ENCODE data around the gene ATP6V0C.
A peak's percentile ranks its signal among the peaks of the same experiment; 100 is the strongest.

The ATP6V0C gene

DNA sequence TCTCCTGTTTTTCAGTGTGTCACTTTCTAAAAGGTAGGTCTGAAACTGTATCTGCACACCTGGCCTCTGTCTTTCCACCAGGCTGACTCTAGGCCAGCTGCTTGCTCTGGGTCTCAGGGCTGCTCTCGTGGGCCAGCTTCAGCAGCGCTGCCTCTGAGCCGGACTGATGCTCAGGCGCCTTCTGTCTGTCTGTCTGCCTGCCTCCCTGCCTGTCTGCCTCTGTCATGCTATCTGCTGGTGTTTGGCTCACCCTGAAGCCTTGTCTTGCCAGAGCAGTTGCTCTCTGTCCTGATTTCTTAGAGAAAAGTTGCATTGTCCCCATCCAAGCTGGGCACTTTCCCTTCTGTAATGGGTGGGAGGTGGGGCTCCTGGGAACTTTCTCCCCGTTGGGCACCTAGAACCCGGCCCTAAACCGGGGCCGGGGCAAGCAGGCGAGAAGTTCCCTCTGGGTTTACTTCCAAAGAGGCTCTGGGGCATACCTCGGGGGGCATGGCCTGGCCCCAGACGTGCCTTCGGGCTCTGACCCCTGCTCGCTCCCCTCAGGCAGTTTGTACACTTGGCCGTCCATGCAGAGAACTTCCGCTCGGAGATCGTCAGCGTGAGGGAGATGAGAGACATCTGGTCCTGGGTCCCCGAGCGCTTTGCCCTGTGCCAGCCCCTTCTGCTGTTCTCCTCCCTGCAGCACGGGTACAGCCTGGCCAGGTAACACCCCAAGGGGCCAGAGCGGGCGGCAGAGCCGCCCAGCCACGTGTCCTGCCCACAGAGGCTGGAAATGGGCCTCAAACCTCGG, 15.9 kb upstream of the ATP6V0C start:
- H3K27me3 ChIP-seq: no peaks in the 10 kb centered on the region
- H3K4me3 ChIP-seq: peak overlapping the region in 1 of 10 experiments; percentile 17; a peak in 1 of 20 replicates
- no peak for TF ChIP-seq Cebpa-rat (IDR thresholded peaks at IDR 0.05)
- H4K20me1 ChIP-seq: peaks cover 5 to 100% (median 97%) of the 10 kb centered on the region in 11 experiments; a peak in 21 of 22 replicates
- peaks cover 13 to 89% (median 69%) of the 10 kb centered on the region in 11 experiments for H3K36me3 ChIP-seq
- peaks cover 44 to 67% (median 58%) of the 10 kb centered on the region in 10 experiments for H3K4me1 ChIP-seq
- H3K27ac ChIP-seq: peak overlapping the region in 6 of 11 experiments; percentile 15 to 51 (median 41); a peak in 10 of 22 replicates
- no peaks in the 10 kb centered on the region for H3K9me3 ChIP-seq (replicated peaks in 1 of 11)
- H3K4me2 ChIP-seq: peak overlapping the region; percentile 63 to 86 (median 79)
- H3K9ac ChIP-seq: peak overlapping the region; percentile 28 to 71 (median 49); a peak in 19 of 22 replicates

GRCh38 chr16:2498531-2499253, 15.1 kb upstream of the ATP6V0C start:
- peak overlapping the region in 5 of 11 experiments; percentile 15 to 47 (median 37); a peak in 8 of 22 replicates for H3K27ac ChIP-seq
- no peak overlapping the region for H3K4me3 ChIP-seq
- H3K4me2 ChIP-seq: peak overlapping the region; percentile 63 to 86 (median 79)
- peak overlapping the region; percentile 28 to 71 (median 49); a peak in 16 of 22 replicates for H3K9ac ChIP-seq
- H3K36me3 ChIP-seq: peaks cover 13 to 85% (median 66%) of the 10 kb centered on the region in 11 experiments
- no peaks in the 10 kb centered on the region for H3K27me3 ChIP-seq
- peaks cover 5 to 100% (median 92%) of the 10 kb centered on the region in 11 experiments; a peak in 21 of 22 replicates for H4K20me1 ChIP-seq
- TF ChIP-seq Cebpa-rat (IDR thresholded peaks at IDR 0.05): no peak
- no peaks in the 10 kb centered on the region for H3K9me3 ChIP-seq (replicated peaks in 1 of 11)
- peaks cover 49 to 67% (median 59%) of the 10 kb centered on the region in 10 experiments for H3K4me1 ChIP-seq

GRCh38 chr16:2499454-2499853, 14.3 kb upstream of the ATP6V0C start:
- TF ChIP-seq Cebpa-rat (IDR thresholded peaks at IDR 0.05): no peak
- Histone ChIP-seq H3K9ac (peak overlapping the region in 4 of 11 experiments; percentile 28 to 59 (median 38); a peak in 2 of 22 replicates), H3K27ac (no peak overlapping the region), H3K4me1 (peaks cover 47 to 66% (median 58%) of the 10 kb centered on the region in 10 experiments), H3K4me2 (no peak overlapping the region; a peak in 1 of 22 replicates), H4K20me1 (peaks cover 5 to 94% (median 84%) of the 10 kb centered on the region in 11 experiments; a peak in 21 of 22 replicates), H3K4me3 (no peak overlapping the region), H3K9me3 (replicated peaks in 1 of 11) (no peaks in the 10 kb centered on the region), H3K36me3 (peaks cover 13 to 77% (median 63%) of the 10 kb centered on the region in 11 experiments), H3K27me3 (no peaks in the 10 kb centered on the region)

DNA sequence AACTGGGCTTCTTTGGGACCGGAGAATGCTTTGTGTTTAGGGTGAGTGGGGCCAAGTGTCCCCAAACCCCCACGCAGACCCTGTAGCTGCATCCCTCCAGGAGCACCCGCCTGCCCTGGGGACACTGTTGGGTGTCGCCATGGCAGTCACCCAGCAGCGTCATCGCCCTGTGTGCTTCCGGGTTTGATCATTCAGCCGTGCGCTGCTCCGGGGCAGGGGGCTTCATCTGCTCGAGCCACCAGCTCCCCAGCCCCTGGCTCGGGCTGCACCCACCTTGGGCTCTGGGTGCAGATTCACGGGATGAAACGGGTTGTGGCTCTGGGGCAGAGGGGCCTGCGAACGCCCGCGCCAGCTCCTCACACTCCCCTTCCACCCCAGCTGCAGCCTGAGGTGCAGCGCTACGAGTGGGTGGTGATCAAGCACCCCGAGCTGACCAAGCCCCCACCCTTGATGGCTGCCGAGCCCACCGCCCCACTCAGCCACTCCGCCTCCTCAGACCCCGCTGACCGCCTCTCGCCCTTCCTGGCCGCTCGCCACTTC, 13.8 kb upstream of the ATP6V0C start:
- TF ChIP-seq Cebpa-rat (IDR thresholded peaks at IDR 0.05): no peak
- peaks cover 13 to 75% (median 63%) of the 10 kb centered on the region in 11 experiments for H3K36me3 ChIP-seq
- no peak overlapping the region for H3K9ac ChIP-seq
- H3K4me2 ChIP-seq: no peak overlapping the region
- peaks cover 5 to 94% (median 80%) of the 10 kb centered on the region in 11 experiments; a peak in 21 of 22 replicates for H4K20me1 ChIP-seq
- H3K27ac ChIP-seq: no peak overlapping the region
- H3K9me3 ChIP-seq (replicated peaks in 1 of 11): no peaks in the 10 kb centered on the region
- peaks cover 47 to 64% (median 58%) of the 10 kb centered on the region in 10 experiments for H3K4me1 ChIP-seq
- H3K4me3 ChIP-seq: no peak overlapping the region
- no peaks in the 10 kb centered on the region for H3K27me3 ChIP-seq

GRCh38 chr16:2500430-2500917, 13.3 kb upstream of the ATP6V0C start:
- H3K4me3 ChIP-seq: no peak overlapping the region
- no peaks in the 10 kb centered on the region for H3K27me3 ChIP-seq
- TF ChIP-seq Cebpa-rat (IDR thresholded peaks at IDR 0.05): no peak
- H3K9me3 ChIP-seq (replicated peaks in 1 of 11): no peaks in the 10 kb centered on the region
- H4K20me1 ChIP-seq: peaks cover 5 to 94% (median 75%) of the 10 kb centered on the region in 11 experiments; a peak in 21 of 22 replicates
- peaks cover 13 to 72% (median 63%) of the 10 kb centered on the region in 11 experiments for H3K36me3 ChIP-seq
- peaks cover 47 to 63% (median 58%) of the 10 kb centered on the region in 10 experiments for H3K4me1 ChIP-seq
- H3K9ac ChIP-seq: peak overlapping the region in 3 of 11 experiments; percentile 13 to 46 (median 18); a peak in 3 of 22 replicates
- H3K27ac ChIP-seq: no peak overlapping the region
- peak overlapping the region in 2 of 11 experiments; percentile 46 to 55; a peak in 2 of 22 replicates for H3K4me2 ChIP-seq

GRCh38 chr16:2500918-2501750, 12.6 kb upstream of the ATP6V0C start:
- Histone ChIP-seq H3K27ac (no peak overlapping the region), H3K4me2 (peak overlapping the region; percentile 13 to 88 (median 41); a peak in 17 of 22 replicates), H3K4me1 (peaks cover 43 to 60% (median 54%) of the 10 kb centered on the region in 10 experiments), H4K20me1 (peaks cover 5 to 93% (median 68%) of the 10 kb centered on the region in 11 experiments; a peak in 21 of 22 replicates), H3K27me3 (no peaks in the 10 kb centered on the region), H3K9me3 (replicated peaks in 1 of 11) (no peaks in the 10 kb centered on the region), H3K36me3 (peaks cover 10 to 72% (median 59%) of the 10 kb centered on the region in 11 experiments), H3K4me3 (no peak overlapping the region), H3K9ac (peak overlapping the region in 8 of 11 experiments; percentile 8 to 46 (median 31); a peak in 10 of 22 replicates)
- no peak for TF ChIP-seq Cebpa-rat (IDR thresholded peaks at IDR 0.05)

- H3K4me2 ChIP-seq: peak overlapping the region; percentile 13 to 88 (median 41); a peak in 17 of 22 replicates
- peaks cover 40 to 57% (median 51%) of the 10 kb centered on the region in 10 experiments for H3K4me1 ChIP-seq
- H4K20me1 ChIP-seq: peaks cover 5 to 90% (median 61%) of the 10 kb centered on the region in 11 experiments; a peak in 21 of 22 replicates
- H3K9me3 ChIP-seq (replicated peaks in 1 of 11): no peaks in the 10 kb centered on the region
- H3K9ac ChIP-seq: peak overlapping the region in 9 of 11 experiments; percentile 4 to 46 (median 28); a peak in 11 of 22 replicates
- peaks cover 0 to 64% (median 49%) of the 10 kb centered on the region in 11 experiments; a peak in 21 of 22 replicates for H3K36me3 ChIP-seq
- H3K27me3 ChIP-seq: no peaks in the 10 kb centered on the region
- H3K27ac ChIP-seq: no peak overlapping the region
- H3K4me3 ChIP-seq: no peak overlapping the region
- no peak for TF ChIP-seq Cebpa-rat (IDR thresholded peaks at IDR 0.05)
Measured at GRCh38 chr16:2501946-2502895, 11.5 kb upstream of the ATP6V0C start.
